Endometrial microvascular endothelial cells (primary cell): ENCODE results near the gene CST7. TPM values are rescaled to one million over a fixed set of nuclear protein-coding genes. Genes with fewer than 3 reads are reported as not detected.
"Not testable (repeated sequence)": the region's sequence is repeated elsewhere in the genome, so short reads cannot be mapped to it uniquely, and the experiment has no call there.

Source experiments
- in situ Hi-C: cut with HindIII; loops from 2 replicates; pipeline ENCODE4 v1.10.0; 2017; ENCODE audit warnings: low sequenced_read_pairs, low pct_unique_long_range_greater_than_20kb; ENCODE audit errors: inconsistent ontology term
- total RNA-seq: library from RNA; depleted of rRNA; stranded (reverse); fragments of >200 nt; gene quantifications from one replicate; pipeline ENCODE4 v1.2.3, GENCODE V29; 2015; ENCODE audit errors: inconsistent ontology term

The CST7 gene
- total RNA-seq, 1 donor from 2014 or later: not detected

- in situ Hi-C loops: not testable (repeated sequence)
Observed at GRCh38 chr20:24946376-24946775, 2.7 kb upstream of the CST7 start.

DNA sequence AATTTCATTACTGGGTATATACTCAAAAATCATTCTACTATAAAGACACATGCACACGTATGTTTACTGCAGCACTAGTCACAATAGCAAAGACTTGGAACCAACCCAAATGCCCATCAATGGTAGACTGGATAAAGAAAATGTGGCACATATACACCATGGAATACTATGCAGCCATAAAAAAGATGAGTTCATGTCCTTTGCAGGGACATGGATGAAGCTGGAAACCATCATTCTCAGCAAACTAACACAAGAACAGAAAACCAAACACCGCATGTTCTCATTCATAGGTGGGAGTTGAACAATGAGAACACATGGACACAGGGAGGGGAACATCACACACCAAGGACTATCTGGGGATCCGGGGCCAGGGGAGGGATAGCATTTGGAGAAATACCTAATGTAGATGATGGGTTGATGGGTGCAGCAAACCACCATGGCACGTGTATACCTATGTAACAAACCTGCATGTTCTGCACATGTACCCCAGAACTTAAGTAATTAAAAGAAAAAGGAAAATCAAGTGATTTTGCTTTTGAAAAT lies 602 bp upstream of the CST7 start:
- in situ Hi-C loops: not testable (repeated sequence)

DNA sequence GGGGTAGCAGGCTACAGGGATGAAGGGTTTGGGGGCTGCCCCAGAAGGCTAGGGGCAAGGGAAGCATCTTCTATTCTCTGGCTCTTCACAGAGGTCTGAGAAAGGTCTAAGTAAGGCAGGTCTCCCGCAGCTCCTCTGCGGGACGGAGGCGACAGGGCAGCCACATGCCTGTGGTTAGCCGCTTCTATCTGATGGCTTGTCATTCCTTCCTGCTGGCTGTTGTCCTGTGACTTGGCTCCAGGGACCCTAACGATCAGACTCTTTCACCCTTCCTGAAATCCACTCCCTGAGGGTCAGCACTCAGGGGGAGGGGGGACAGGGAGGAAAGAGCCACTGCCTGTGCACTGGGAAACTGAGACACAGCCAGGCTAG lies 673 bp downstream of the CST7 start:
- in situ Hi-C loops: no loop called here

- in situ Hi-C loops: no loop called here
Observed at GRCh38 chr20:24950128-24950835, 1.2 kb downstream of the CST7 start.

- in situ Hi-C loops: no loop called here
Observed at GRCh38 chr20:24950836-24951525, 1.9 kb downstream of the CST7 start.

DNA sequence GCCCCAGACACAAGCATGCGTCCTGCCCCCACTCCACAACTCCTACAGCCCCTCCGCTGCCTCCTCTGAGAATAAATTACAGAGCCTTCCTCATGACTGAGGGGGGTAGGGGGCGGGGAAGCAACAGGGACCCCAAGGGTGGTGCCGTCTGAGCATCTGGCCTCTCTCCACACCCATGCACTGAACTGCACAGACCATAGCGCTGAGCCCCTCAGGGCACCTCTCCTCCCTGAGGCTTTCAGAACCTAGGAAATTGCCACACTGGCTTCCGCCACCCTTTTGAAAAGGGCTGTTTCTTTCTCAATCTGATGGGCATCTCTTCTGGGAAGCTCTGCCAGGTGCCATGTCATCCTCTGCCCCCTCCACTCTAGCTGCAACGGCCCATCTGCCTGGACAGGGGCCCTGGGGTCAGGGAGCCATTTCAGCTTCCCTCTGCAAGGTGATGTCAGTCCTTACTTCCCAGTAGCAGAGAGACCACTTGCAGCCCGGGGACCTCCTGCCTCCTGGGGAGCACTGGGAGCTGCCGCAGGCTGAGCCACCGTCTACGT lies 2.5 kb downstream of the CST7 start:
- in situ Hi-C loops: no loop called here

- in situ Hi-C loops: no loop called here
Observed at GRCh38 chr20:24952376-24953208, 3.5 kb downstream of the CST7 start.

DNA sequence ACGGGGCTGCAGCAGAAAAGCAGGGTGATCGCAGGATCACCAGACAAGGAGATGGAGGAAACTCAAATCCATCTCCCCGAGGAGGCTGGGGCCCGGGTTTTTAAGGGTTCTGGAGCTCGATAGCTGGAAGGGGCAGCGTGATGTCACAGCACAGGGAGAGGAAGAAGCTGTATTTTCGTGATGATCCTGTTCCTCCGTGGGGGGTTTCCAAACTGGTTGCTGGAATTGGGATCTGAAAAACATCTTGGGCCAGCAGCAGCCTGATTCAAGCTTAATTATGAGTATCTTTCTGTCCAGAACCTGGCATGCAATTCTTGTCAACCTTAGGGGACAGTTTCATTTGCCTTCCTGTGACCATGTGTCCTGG lies 4.1 kb downstream of the CST7 start:
- in situ Hi-C loops: no loop called here

DNA sequence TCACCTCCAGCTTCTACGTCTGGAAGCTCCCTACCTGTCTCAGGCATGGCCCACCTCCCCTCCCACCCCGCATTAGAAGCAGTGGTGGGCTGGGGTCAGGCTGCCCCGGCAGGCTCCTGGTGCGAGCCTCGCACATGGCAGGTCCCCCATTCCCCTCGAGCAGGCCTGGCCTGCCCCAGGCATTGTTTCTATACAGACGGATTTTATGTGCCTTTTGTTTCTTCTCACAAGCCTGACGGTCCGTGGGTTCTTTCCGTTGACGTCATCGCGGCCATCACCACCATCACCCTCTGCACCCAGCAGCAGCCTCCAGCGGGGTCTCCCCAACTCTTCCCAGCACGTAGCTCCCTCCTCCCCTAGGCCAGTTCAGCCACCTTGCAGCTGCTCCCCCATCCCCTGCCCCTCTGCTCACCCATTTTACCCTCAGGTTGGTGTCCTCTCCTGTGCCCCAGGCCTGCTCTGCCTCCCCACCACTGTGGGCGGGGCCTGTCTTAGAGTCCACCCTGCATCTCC lies 4.6 kb downstream of the CST7 start:
- in situ Hi-C loops: no loop called here

DNA sequence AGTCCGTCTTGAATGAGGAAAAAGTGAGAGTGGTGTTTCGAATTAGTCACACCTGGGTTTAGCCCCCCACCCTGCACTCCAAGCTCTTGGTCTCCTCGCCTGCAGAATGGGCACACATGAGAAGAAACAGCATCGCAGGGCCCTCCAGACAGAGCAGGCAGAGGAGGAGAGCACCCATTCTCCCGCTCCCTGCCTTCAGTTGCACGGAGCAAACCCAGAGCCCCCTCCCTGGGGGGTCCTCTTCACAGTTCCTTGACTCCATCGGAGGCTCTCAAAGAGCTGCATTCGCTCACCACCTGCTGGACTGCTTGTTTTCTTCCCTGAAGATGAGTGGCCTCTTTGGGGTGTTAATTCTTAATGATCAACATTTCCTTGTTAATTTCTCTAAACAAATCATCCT lies 5.1 kb downstream of the CST7 start:
- in situ Hi-C loops: no loop called here

DNA sequence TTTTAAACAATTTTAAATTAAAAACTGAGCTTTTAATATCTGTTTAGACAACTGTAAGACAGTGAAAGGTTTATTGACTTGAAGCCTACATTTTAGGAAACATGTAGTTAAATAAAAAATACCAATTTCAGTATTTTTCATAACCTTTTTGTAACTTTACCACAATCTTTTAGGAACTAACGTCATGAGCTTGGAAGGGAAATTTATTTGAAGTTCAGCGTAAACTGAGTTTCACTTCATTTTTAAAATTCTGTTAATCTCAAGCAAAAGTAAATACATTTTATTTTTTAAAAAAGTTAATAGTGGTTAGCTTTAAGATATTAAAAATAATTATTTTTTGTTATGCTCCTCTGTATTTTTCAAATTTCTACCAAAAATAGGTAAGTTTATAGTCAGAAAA lies 5.5 kb downstream of the CST7 start:
- in situ Hi-C loops: no loop called here

GRCh38 chr20:24955045-24955444 lies 6.0 kb downstream of the CST7 start:
- in situ Hi-C loops: no loop called here

- in situ Hi-C loops: no loop called here
Observed at GRCh38 chr20:24956001-24956841, 7.2 kb downstream of the CST7 start.

- in situ Hi-C loops: no loop called here
Observed at GRCh38 chr20:24957326-24958016, 8.4 kb downstream of the CST7 start.

DNA sequence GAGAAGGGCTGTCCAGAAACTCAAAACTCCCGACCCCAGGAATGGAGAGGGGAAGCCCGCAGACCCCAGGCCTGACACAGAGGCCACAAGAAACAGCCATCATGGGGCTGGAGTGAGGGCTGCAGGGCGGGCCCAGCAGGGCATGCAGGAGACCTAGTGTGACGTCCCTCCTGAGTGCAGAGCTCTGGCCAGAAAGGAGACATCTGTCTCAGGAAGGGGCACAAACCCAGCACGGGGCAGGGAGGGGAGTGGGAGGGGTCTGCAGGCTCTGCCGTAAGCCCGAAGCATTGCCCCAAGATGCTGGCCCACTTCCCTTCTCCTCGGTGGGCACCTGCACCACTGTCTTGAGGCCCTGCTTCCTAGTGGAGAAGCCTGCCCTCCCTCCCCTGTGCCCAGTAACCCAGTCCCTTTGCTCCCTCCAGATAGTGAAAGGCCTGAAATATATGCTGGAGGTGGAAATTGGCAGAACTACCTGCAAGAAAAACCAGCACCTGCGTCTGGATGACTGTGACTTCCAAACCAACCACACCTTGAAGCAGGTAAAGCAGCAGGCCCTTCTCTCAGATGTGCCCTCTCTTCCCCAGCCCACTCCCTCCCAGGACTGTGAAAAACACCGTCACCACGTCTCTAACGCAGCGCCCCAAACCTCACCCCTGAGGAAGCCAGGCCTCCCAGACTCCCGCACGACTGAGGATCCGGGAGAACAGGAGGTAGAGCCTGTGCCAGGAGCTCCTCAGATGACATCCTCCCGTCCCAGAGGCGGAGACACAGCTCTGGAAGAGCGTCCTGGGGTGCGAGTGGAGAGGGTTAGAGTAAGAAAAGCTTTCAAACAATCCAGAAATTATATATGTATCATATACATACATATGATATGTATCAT lies 9.7 kb downstream of the CST7 start:
- in situ Hi-C loops: no loop called here

- in situ Hi-C loops: no loop called here
Observed at GRCh38 chr20:24959591-24960301, 10.7 kb downstream of the CST7 start.
